ENCODE data around the gene IQGAP2.

IQGAP2 gene

GRCh38 chr5:76565009-76565408 is 161.9 kb downstream of the IQGAP2 start:
- no peaks in the 10 kb centered on the region for H3K36me3 ChIP-seq (ENCODE audit: insufficient read depth, low read length)
- no peak overlapping the region for H3K4me3 ChIP-seq (ENCODE audit: low read length)
- no peak overlapping the region for H2AFZ ChIP-seq (ENCODE audit: low read depth, low read length)
- no peaks in the 10 kb centered on the region for H3K4me1 ChIP-seq (ENCODE audit: insufficient read depth, low read length)
- no peaks in the 10 kb centered on the region for H3K27me3 ChIP-seq (ENCODE audit: insufficient read depth, low read length)
- no peaks in the 10 kb centered on the region for H3K9me3 ChIP-seq (ENCODE audit: low read length)

- H3K36me3 ChIP-seq (ENCODE audit: insufficient read depth, low read length) = no peaks in the 10 kb centered on the region
- H3K9me3 ChIP-seq (ENCODE audit: low read length) = no peaks in the 10 kb centered on the region
- H3K4me1 ChIP-seq (ENCODE audit: insufficient read depth, low read length) = no peaks in the 10 kb centered on the region
- H3K4me3 ChIP-seq (ENCODE audit: low read length) = no peak overlapping the region
- H2AFZ ChIP-seq (ENCODE audit: low read depth, low read length) = no peak overlapping the region
- no peaks in the 10 kb centered on the region for H3K27me3 ChIP-seq (ENCODE audit: insufficient read depth, low read length)
Measured at GRCh38 chr5:76570153-76570552, 167.1 kb downstream of the IQGAP2 start.

GRCh38 chr5:76571559-76571958 is 168.5 kb downstream of the IQGAP2 start:
- H2AFZ ChIP-seq (ENCODE audit: low read depth, low read length) = no peak overlapping the region
- no peak overlapping the region for H3K4me3 ChIP-seq (ENCODE audit: low read length)
- no peaks in the 10 kb centered on the region for H3K27me3 ChIP-seq (ENCODE audit: insufficient read depth, low read length)
- no peaks in the 10 kb centered on the region for H3K36me3 ChIP-seq (ENCODE audit: insufficient read depth, low read length)
- H3K4me1 ChIP-seq (ENCODE audit: insufficient read depth, low read length) = no peaks in the 10 kb centered on the region
- H3K9me3 ChIP-seq (ENCODE audit: low read length) = no peaks in the 10 kb centered on the region

GRCh38 chr5:76576450-76576849 is 173.4 kb downstream of the IQGAP2 start:
- Histone ChIP-seq H3K27me3 (ENCODE audit: insufficient read depth, low read length) (no peaks in the 10 kb centered on the region), H3K4me3 (ENCODE audit: low read length) (no peak overlapping the region), H3K4me1 (ENCODE audit: insufficient read depth, low read length) (no peaks in the 10 kb centered on the region), H3K36me3 (ENCODE audit: insufficient read depth, low read length) (no peaks in the 10 kb centered on the region), H3K9me3 (ENCODE audit: low read length) (no peaks in the 10 kb centered on the region), H2AFZ (ENCODE audit: low read depth, low read length) (no peak overlapping the region)

DNA sequence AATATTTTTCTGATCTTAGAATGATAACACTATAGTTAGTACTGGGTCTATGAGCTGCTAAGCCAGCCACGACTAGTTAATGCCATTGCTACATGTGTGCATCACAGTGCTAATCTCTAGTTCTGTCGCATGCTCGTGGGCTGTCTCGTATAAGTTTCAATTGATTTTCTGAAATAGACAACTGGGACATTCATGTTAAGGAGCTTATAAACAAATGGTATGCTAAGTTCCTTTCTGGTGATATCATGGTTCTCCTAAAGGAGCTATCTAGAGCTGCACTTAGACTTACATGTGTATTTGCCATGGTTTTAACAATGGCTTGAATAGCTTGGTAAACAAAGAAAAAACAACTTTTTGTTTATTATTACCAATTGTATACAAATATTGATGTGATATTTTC is 173.9 kb downstream of the IQGAP2 start:
- no peaks in the 10 kb centered on the region for H3K4me1 ChIP-seq (ENCODE audit: insufficient read depth, low read length)
- H3K27me3 ChIP-seq (ENCODE audit: insufficient read depth, low read length) = no peaks in the 10 kb centered on the region
- no peak overlapping the region for H2AFZ ChIP-seq (ENCODE audit: low read depth, low read length)
- no peaks in the 10 kb centered on the region for H3K36me3 ChIP-seq (ENCODE audit: insufficient read depth, low read length)
- no peak overlapping the region for H3K4me3 ChIP-seq (ENCODE audit: low read length)
- no peaks in the 10 kb centered on the region for H3K9me3 ChIP-seq (ENCODE audit: low read length)

GRCh38 chr5:76579166-76579937 is 176.3 kb downstream of the IQGAP2 start:
- Histone ChIP-seq H3K36me3 (ENCODE audit: insufficient read depth, low read length) (no peaks in the 10 kb centered on the region), H3K9me3 (ENCODE audit: low read length) (no peaks in the 10 kb centered on the region), H2AFZ (ENCODE audit: low read depth, low read length) (no peak overlapping the region), H3K27me3 (ENCODE audit: insufficient read depth, low read length) (no peaks in the 10 kb centered on the region), H3K4me1 (ENCODE audit: insufficient read depth, low read length) (no peaks in the 10 kb centered on the region), H3K4me3 (ENCODE audit: low read length) (no peak overlapping the region)

- H3K4me3 ChIP-seq (ENCODE audit: low read length) = no peak overlapping the region
- no peaks in the 10 kb centered on the region for H3K9me3 ChIP-seq (ENCODE audit: low read length)
- H3K4me1 ChIP-seq (ENCODE audit: insufficient read depth, low read length) = no peaks in the 10 kb centered on the region
- no peak overlapping the region for H2AFZ ChIP-seq (ENCODE audit: low read depth, low read length)
- no peaks in the 10 kb centered on the region for H3K36me3 ChIP-seq (ENCODE audit: insufficient read depth, low read length)
- no peaks in the 10 kb centered on the region for H3K27me3 ChIP-seq (ENCODE audit: insufficient read depth, low read length)
Measured at GRCh38 chr5:76580981-76581380, 177.9 kb downstream of the IQGAP2 start.

DNA sequence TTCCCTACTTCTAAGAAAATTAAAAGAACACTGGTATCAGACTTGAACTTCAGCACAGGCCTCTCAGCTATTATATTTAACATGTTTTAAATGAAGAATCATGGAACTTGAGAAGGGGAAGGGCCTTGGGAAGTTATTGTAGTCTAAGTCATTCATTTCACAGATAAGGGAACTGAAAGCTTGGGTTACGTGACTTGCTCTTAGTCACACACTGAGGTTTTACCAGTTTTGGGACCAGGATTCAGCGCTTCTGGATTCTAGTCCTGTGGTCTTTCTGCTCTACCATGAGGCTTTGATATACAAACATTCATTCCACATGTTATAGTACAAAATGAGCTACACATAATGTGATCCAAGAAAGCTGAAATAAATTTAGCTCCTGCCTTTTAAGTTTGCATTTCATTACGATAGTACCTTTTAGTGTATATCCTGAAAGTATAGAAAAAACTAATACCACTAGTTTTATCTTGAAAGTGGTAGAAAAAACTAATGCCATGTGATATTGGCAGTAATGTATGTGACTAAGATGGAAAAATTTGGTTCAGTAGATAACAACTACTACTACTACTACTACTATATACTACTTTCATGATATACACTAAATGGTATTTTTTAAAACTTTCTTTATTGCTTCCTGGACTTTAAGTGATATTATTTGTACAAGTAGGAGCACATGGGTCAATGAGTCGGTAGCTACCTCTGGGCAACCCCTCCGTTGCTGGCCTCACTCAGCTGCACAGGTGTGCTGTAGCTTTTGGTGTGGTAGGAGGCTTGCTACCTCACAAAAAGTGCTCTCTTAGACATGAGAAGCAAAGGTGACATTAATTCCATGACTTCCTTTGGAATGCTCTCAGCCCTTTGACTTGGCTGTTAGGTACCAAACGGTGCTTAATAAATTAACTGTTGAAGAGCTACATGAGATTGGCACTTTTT is 179.4 kb downstream of the IQGAP2 start:
- no peak overlapping the region for H3K4me3 ChIP-seq (ENCODE audit: low read length)
- no peaks in the 10 kb centered on the region for H3K27me3 ChIP-seq (ENCODE audit: insufficient read depth, low read length)
- no peaks in the 10 kb centered on the region for H3K9me3 ChIP-seq (ENCODE audit: low read length)
- H3K36me3 ChIP-seq (ENCODE audit: insufficient read depth, low read length) = no peaks in the 10 kb centered on the region
- H2AFZ ChIP-seq (ENCODE audit: low read depth, low read length) = no peak overlapping the region
- H3K4me1 ChIP-seq (ENCODE audit: insufficient read depth, low read length) = no peaks in the 10 kb centered on the region

DNA sequence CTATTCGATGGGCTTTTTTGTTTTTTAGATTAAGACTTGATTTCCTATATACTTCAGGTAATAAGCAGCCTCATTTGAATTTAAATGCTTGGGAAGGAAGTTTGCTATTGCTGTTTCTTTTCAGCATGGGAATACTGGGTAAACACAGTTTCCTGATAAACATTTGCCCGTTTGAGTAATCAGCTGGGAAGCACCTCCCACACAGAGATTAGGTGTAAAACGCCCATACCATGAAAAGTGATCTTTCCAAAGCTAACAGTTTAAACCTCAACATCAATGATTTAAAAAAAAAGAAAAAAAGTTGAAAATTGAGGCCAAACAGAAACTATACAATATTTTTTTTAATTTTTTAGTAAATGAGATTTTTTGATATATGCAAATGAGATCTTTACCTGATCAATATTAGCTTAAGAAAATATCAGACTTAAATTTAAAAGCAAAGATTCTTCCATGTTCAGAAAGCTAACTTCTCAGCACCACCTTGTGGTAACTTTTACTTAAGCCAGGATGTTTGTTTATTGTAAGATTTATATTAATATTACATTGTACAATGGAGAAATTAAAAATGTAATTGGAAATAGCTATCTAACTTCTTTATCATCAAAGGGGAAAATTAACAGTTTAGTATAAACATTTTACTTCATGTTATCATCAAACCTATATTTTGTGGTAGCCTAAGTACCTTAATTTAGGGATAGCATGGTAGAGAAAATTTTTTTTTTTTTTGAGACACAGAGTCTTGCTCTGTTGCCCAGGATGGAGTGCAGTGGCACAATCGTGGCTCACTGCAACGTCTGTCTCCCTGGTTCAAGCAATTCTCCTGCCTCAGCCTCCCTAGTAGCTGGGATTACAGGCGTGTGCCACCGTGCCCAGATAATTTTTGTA is 180.3 kb downstream of the IQGAP2 start:
- Histone ChIP-seq H3K36me3 (ENCODE audit: insufficient read depth, low read length) (no peaks in the 10 kb centered on the region), H2AFZ (ENCODE audit: low read depth, low read length) (no peak overlapping the region), H3K9me3 (ENCODE audit: low read length) (no peaks in the 10 kb centered on the region), H3K4me3 (ENCODE audit: low read length) (no peak overlapping the region), H3K4me1 (ENCODE audit: insufficient read depth, low read length) (no peaks in the 10 kb centered on the region), H3K27me3 (ENCODE audit: insufficient read depth, low read length) (no peaks in the 10 kb centered on the region)

GRCh38 chr5:76585783-76586217 is 182.7 kb downstream of the IQGAP2 start:
- no peaks in the 10 kb centered on the region for H3K9me3 ChIP-seq (ENCODE audit: low read length)
- no peaks in the 10 kb centered on the region for H3K27me3 ChIP-seq (ENCODE audit: insufficient read depth, low read length)
- H3K4me1 ChIP-seq (ENCODE audit: insufficient read depth, low read length) = no peaks in the 10 kb centered on the region
- no peak overlapping the region for H2AFZ ChIP-seq (ENCODE audit: low read depth, low read length)
- H3K4me3 ChIP-seq (ENCODE audit: low read length) = no peak overlapping the region
- H3K36me3 ChIP-seq (ENCODE audit: insufficient read depth, low read length) = peaks cover 9% of the 10 kb centered on the region

GRCh38 chr5:76586531-76586930 is 183.4 kb downstream of the IQGAP2 start:
- Histone ChIP-seq H3K36me3 (ENCODE audit: insufficient read depth, low read length) (peaks cover 9% of the 10 kb centered on the region), H3K9me3 (ENCODE audit: low read length) (no peaks in the 10 kb centered on the region), H3K4me3 (ENCODE audit: low read length) (no peak overlapping the region), H3K4me1 (ENCODE audit: insufficient read depth, low read length) (no peaks in the 10 kb centered on the region), H2AFZ (ENCODE audit: low read depth, low read length) (no peak overlapping the region), H3K27me3 (ENCODE audit: insufficient read depth, low read length) (no peaks in the 10 kb centered on the region)

GRCh38 chr5:76590027-76590426 is 186.9 kb downstream of the IQGAP2 start:
- H3K4me1 ChIP-seq (ENCODE audit: insufficient read depth, low read length) = no peaks in the 10 kb centered on the region
- peaks cover 15% of the 10 kb centered on the region for H3K36me3 ChIP-seq (ENCODE audit: insufficient read depth, low read length)
- no peak overlapping the region for H3K4me3 ChIP-seq (ENCODE audit: low read length)
- H3K27me3 ChIP-seq (ENCODE audit: insufficient read depth, low read length) = no peaks in the 10 kb centered on the region
- no peaks in the 10 kb centered on the region for H3K9me3 ChIP-seq (ENCODE audit: low read length)
- no peak overlapping the region for H2AFZ ChIP-seq (ENCODE audit: low read depth, low read length)

All from neuron (in vitro differentiated cells).